HepG2 (cell line): ENCODE measurements around the gene PCGF2. TPM values are rescaled to one million over a fixed set of nuclear protein-coding genes. Genes with fewer than 3 reads are reported as not detected.

Experiments used
- ARHGAP35 ChIP-seq: sonication (generic); formaldehyde crosslinking; IDR thresholded peaks from 2 replicates; pipeline ENCODE4 v1.9.0; 2022; ENCODE audit warnings: mild to moderate bottlenecking, inconsistent platforms, moderate library complexity, missing genetic modification reagents, borderline replicate concordance
- ATF7 ChIP-seq, 2 experiments: fragments of 450-650 bp in 1 of 2; sonication (generic) in 1 of 2; formaldehyde crosslinking in 1 of 2; IDR thresholded peaks; 2 replicates each; pipeline versions ENCODE4 v1.4.0 to v1.6.1; 2016 to 2020; ENCODE audit warnings: antibody characterized with exemption in 1 of 2, mild to moderate bottlenecking in 1 of 2, missing genetic modification reagents in 1 of 2
- CBFB ChIP-seq: sonication (generic); formaldehyde crosslinking; IDR thresholded peaks from 2 replicates; pipeline ENCODE4 v1.4.0; 2020; ENCODE audit warnings: missing genetic modification reagents
- HNRNPH1 ChIP-seq: fragments of 200-400 bp; formaldehyde crosslinking; optimal IDR thresholded peaks from 2 replicates; pipeline ENCODE3; 2017; ENCODE audit warnings: mild to moderate bottlenecking, low read depth, low read length
- JDP2 ChIP-seq: sonication (generic); formaldehyde crosslinking; IDR thresholded peaks from 2 replicates; pipeline ENCODE4 v1.8.1; 2022; ENCODE audit warnings: missing genetic modification reagents, borderline replicate concordance
- KDM4B ChIP-seq: sonication (generic); formaldehyde crosslinking; IDR thresholded peaks from 2 replicates; pipeline ENCODE4 v1.4.0; 2020; ENCODE audit warnings: missing genetic modification reagents
- MEIS1 ChIP-seq: sonication (generic); formaldehyde crosslinking; IDR thresholded peaks from 2 replicates; pipeline ENCODE4 v1.9.0; 2021; ENCODE audit warnings: mild to moderate bottlenecking, missing genetic modification reagents, moderate library complexity, borderline replicate concordance
- NRL ChIP-seq: sonication (generic); formaldehyde crosslinking; IDR thresholded peaks from 2 replicates; pipeline ENCODE4 v1.5.0; 2020; ENCODE audit warnings: missing genetic modification reagents, mild to moderate bottlenecking, moderate library complexity, borderline replicate concordance
- SALL2 ChIP-seq: sonication (generic); formaldehyde crosslinking; IDR thresholded peaks from 2 replicates; pipeline ENCODE4 v1.8.1; 2023; ENCODE audit warnings: mild to moderate bottlenecking, missing genetic modification reagents, inconsistent platforms
- SKI ChIP-seq: fragments of 450-650 bp; IDR thresholded peaks from one replicate; pipeline ENCODE4 v1.6.1; 2018; ENCODE audit warnings: mild to moderate bottlenecking; ENCODE audit not compliant: partially characterized antibody
- YY1 ChIP-seq: IDR thresholded peaks from 2 replicates; pipeline ENCODE4 v1.6.1; 2011; ENCODE audit warnings: low read length, low read depth, moderate library complexity, mild to moderate bottlenecking; ENCODE audit not compliant: insufficient read depth, insufficient replicate concordance
- ZNF232 ChIP-seq: sonication (generic); formaldehyde crosslinking; IDR thresholded peaks from 2 replicates; pipeline ENCODE4 v1.4.0; 2020; ENCODE audit warnings: missing genetic modification reagents, borderline replicate concordance
- ZNF605 ChIP-seq: sonication (generic); formaldehyde crosslinking; IDR thresholded peaks from 2 replicates; pipeline ENCODE4 v1.8.0; 2022; ENCODE audit warnings: mild to moderate bottlenecking, missing genetic modification reagents
- polyA plus RNA-seq, 8 experiments: library from polyadenylated mRNA; depleted of rRNA in 3 of 8; stranded (reverse) in 7 of 8; unstranded in 1 of 8; fragments of >200 nt; fragmentation: Illumina TruSeq in 4 of 8; extraction: Trizol in 4 of 8; gene quantifications; 2 replicates each; pipeline versions ENCODE4 v1.2.1 to v1.2.3, GENCODE V29; 2011 to 2016; ENCODE audit warnings: low read depth in 4 of 8, missing spikeins in 1 of 8, mixed read lengths in 1 of 8; ENCODE audit not compliant: insufficient read depth in 1 of 8
- total RNA-seq, 5 experiments: library from RNA; depleted of rRNA; stranded (reverse); fragments of >200 nt; fragmentation: Illumina TruSeq; extraction: Trizol; gene quantifications; 2 replicates each; pipeline ENCODE4 v1.2.3, GENCODE V29; 2016; ENCODE audit warnings: low read depth in 1 of 5
- TF ChIP-seq, protein P1 (sequence below), 2 experiments: fragments of 450-650 bp in 1 of 2; sonication (generic) in 1 of 2; formaldehyde crosslinking in 1 of 2; IDR thresholded peaks; 2 replicates each; pipeline versions ENCODE4 v1.6.1 to v1.8.0; 2016 to 2022; ENCODE audit warnings: antibody characterized with exemption in 1 of 2, mild to moderate bottlenecking in 1 of 2, missing genetic modification reagents in 1 of 2
- TF ChIP-seq, protein P2 (sequence below): sonication (generic); formaldehyde crosslinking; IDR thresholded peaks from 2 replicates; pipeline ENCODE4 v1.8.0; 2022; ENCODE audit warnings: missing genetic modification reagents, mild to moderate bottlenecking, moderate library complexity, borderline replicate concordance

The PCGF2 gene
- total and polyA plus RNA-seq, 2 of the 13 experiments (the other 11 are each of a cell fraction or from before 2014, with no cell fraction given): 11.6 to 29.4 TPM

DNA sequence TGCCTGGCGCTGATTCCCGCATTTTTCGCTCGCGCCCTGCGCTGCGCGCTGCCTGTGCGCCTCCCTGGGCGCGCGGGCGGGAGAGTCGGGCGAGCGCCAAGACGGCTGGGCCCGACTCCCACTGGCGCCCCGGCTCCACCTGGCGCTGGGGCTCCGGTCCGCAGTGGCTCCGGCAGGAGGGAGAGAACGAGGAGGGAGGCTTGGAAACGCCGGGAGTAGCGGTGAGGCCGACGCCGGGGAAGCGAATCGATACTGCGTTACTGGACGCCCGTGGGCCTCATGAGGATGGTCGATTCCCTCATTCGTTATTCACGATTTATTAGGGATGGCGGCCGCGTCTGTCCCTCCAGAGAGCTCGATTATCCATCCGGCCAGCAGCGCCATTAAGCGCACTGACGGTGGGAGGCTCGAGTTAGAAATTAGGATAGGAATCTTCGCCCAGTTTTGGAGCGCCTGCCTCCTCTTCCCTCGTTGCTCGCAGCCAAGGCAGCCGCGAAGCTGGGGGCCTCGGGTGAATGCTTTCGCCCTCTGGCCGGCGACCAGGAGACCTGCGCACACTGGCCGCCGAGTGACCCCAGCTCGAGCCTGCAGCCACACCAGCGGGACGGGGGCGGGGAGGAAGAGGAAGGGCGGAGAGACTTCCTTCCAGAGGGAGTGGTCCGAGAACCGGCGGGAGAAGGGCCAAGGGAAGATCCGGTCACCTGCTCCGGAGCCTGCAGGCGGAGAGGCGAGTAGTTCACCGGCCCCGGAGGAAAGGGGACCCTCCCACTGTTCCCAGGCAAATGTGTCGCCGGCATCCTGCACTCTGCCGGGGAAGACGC, 1.3 kb upstream of the PCGF2 start (continued):
- TF ChIP-seq, protein P1, sequence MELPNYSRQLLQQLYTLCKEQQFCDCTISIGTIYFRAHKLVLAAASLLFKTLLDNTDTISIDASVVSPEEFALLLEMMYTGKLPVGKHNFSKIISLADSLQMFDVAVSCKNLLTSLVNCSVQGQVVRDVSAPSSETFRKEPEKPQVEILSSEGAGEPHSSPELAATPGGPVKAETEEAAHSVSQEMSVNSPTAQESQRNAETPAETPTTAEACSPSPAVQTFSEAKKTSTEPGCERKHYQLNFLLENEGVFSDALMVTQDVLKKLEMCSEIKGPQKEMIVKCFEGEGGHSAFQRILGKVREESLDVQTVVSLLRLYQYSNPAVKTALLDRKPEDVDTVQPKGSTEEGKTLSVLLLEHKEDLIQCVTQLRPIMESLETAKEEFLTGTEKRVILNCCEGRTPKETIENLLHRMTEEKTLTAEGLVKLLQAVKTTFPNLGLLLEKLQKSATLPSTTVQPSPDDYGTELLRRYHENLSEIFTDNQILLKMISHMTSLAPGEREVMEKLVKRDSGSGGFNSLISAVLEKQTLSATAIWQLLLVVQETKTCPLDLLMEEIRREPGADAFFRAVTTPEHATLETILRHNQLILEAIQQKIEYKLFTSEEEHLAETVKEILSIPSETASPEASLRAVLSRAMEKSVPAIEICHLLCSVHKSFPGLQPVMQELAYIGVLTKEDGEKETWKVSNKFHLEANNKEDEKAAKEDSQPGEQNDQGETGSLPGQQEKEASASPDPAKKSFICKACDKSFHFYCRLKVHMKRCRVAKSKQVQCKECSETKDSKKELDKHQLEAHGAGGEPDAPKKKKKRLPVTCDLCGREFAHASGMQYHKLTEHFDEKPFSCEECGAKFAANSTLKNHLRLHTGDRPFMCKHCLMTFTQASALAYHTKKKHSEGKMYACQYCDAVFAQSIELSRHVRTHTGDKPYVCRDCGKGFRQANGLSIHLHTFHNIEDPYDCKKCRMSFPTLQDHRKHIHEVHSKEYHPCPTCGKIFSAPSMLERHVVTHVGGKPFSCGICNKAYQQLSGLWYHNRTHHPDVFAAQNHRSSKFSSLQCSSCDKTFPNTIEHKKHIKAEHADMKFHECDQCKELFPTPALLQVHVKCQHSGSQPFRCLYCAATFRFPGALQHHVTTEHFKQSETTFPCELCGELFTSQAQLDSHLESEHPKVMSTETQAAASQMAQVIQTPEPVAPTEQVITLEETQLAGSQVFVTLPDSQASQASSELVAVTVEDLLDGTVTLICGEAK (IDR thresholded peaks at IDR 0.05): no peak
- TF ChIP-seq, protein P1 (CRISPR knock-in tag; IDR thresholded peaks at IDR 0.05): peak; percentile 22
- peak; percentile 88; the same call in 1 of the 2 replicates for TF ChIP-seq SALL2 (CRISPR knock-in tag)
- peak; percentile 63 for TF ChIP-seq KDM4B (CRISPR knock-in tag)
- TF ChIP-seq, protein P2, sequence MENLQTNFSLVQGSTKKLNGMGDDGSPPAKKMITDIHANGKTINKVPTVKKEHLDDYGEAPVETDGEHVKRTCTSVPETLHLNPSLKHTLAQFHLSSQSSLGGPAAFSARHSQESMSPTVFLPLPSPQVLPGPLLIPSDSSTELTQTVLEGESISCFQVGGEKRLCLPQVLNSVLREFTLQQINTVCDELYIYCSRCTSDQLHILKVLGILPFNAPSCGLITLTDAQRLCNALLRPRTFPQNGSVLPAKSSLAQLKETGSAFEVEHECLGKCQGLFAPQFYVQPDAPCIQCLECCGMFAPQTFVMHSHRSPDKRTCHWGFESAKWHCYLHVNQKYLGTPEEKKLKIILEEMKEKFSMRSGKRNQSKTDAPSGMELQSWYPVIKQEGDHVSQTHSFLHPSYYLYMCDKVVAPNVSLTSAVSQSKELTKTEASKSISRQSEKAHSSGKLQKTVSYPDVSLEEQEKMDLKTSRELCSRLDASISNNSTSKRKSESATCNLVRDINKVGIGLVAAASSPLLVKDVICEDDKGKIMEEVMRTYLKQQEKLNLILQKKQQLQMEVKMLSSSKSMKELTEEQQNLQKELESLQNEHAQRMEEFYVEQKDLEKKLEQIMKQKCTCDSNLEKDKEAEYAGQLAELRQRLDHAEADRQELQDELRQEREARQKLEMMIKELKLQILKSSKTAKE (CRISPR knock-in tag): peak; percentile 88
- TF ChIP-seq YY1: peak; percentile 65
- peak; percentile 36 for TF ChIP-seq SKI
- no peak for TF ChIP-seq ATF7 (IDR thresholded peaks at IDR 0.05)
- no peak for TF ChIP-seq ATF7 (CRISPR knock-in tag; IDR thresholded peaks at IDR 0.05)
- peak; percentile 20; the same call in 1 of the 2 replicates for TF ChIP-seq JDP2 (CRISPR knock-in tag)
- TF ChIP-seq CBFB: no peak
- TF ChIP-seq NRL (CRISPR knock-in tag): peak; percentile 83
- TF ChIP-seq HNRNPH1: no peak
- TF ChIP-seq MEIS1: peak; percentile 70
- peak; percentile 31; the same call in 1 of the 2 replicates for TF ChIP-seq ARHGAP35 (CRISPR knock-in tag)
- peak; percentile 92 for TF ChIP-seq ZNF232 (CRISPR knock-in tag)
- TF ChIP-seq ZNF605: peak; percentile 84
